Left ventricle myocardium inferior (tissue), 1 donor: ENCODE results near the gene FRRS1. TPM values are rescaled to one million over a fixed set of nuclear protein-coding genes. Genes with fewer than 3 reads are reported as not detected.

Experiments
- DNase-seq: peaks from one replicate; pipeline ENCODE4 v3.0.0-alpha.2; 2020
- H3K27ac ChIP-seq: fragments of 200-600 bp; replicated peaks from 2 replicates; pipeline ENCODE4 v1.8.0; 2021
- H3K27me3 ChIP-seq: fragments of 200-600 bp; 2 replicates; pipeline ENCODE4 v1.8.0; 2021; ENCODE audit warnings: low read depth
- H3K36me3 ChIP-seq: fragments of 200-600 bp; 2 replicates; pipeline ENCODE4 v1.8.0; 2021
- H3K4me1 ChIP-seq: fragments of 200-600 bp; 2 replicates; pipeline ENCODE4 v1.8.0; 2021
- H3K4me3 ChIP-seq: fragments of 200-600 bp; 2 replicates; pipeline ENCODE4 v1.8.0; 2021; ENCODE audit warnings: mild to moderate bottlenecking, moderate library complexity
- H3K9me3 ChIP-seq: fragments of 200-600 bp; replicated peaks from 2 replicates; pipeline ENCODE4 v1.8.0; 2021
- intact Hi-C: fragments of 100-400 bp; cut with micrococcal nuclease; formaldehyde crosslinking; loops from one replicate; pipeline ENCODE4 v1.11.0; 2022
- total RNA-seq: library from RNA; stranded (reverse); fragmentation: NEBNext Ultra II Directional; extraction: Animal tissue kit (Norgen Biotek cat#: 25700); gene quantifications from one replicate; pipeline ENCODE4 v1.2.1, GENCODE V29; 2021
- TF ChIP-seq, protein P1 (sequence below): fragments of 200-600 bp; IDR thresholded peaks from 2 replicates; pipeline ENCODE4 v1.8.0; 2021; ENCODE audit warnings: antibody characterized with exemption, mild to moderate bottlenecking, borderline replicate concordance
- donor health status: DM: no; HTN: yes; CAD: no; lungs with severe emphysema.

FRRS1 gene
- total RNA-seq, 1 donor from 2014 or later = 3.8 TPM

DNA sequence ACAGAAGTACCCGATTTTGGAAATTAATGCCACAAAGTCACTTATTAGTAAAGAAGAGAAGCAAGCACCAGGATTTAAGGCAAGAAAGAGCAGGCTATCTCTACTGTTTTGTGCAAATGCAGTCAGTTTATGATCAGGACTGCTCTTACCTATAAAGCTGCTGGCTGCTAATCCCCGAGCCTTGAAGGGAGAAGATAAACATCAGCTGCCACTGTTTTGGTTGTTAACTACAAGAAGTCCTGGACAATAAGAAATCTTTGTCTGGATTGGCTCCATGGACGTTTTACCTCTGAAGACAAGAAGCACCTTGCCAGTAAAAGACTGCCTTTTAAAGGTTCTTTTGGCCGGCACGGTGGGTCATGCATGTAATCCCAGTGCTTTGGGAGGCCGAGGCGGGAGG is 21.4 kb downstream of the FRRS1 start:
- TF ChIP-seq, protein P1, sequence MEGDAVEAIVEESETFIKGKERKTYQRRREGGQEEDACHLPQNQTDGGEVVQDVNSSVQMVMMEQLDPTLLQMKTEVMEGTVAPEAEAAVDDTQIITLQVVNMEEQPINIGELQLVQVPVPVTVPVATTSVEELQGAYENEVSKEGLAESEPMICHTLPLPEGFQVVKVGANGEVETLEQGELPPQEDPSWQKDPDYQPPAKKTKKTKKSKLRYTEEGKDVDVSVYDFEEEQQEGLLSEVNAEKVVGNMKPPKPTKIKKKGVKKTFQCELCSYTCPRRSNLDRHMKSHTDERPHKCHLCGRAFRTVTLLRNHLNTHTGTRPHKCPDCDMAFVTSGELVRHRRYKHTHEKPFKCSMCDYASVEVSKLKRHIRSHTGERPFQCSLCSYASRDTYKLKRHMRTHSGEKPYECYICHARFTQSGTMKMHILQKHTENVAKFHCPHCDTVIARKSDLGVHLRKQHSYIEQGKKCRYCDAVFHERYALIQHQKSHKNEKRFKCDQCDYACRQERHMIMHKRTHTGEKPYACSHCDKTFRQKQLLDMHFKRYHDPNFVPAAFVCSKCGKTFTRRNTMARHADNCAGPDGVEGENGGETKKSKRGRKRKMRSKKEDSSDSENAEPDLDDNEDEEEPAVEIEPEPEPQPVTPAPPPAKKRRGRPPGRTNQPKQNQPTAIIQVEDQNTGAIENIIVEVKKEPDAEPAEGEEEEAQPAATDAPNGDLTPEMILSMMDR = no peak
- Histone ChIP-seq H3K4me1 (no peaks in the 10 kb centered on the region), H3K4me3 (no peak overlapping the region), H3K27me3 (no peaks in the 10 kb centered on the region), H3K27ac (no peak overlapping the region), H3K9me3 (no peaks in the 10 kb centered on the region), H3K36me3 (peaks cover 8% of the 10 kb centered on the region)
- intact Hi-C loops = no loop called here
- no peak for DNase-seq

DNA sequence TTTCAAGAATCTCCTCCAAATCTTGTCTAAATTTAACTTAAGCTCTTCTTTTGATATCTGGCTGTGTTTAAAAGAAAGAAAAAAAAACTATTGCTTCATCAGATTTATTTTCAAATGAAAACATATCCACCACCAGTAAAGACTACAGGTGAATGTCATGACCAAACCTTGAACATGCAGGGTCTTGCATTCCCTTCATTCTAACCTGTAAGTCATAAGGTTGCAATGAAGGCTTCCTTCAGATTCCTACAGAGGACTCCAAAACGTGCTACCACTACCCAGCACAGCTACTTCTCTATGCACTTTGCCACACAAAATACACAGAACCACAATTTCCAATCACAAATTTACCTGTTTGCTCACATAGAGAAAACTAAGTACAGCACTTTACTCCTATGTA is 26.3 kb downstream of the FRRS1 start:
- intact Hi-C loops = no loop called here
- DNase-seq = no peak
- peaks cover 7% of the 10 kb centered on the region for H3K4me1 ChIP-seq
- TF ChIP-seq, protein P1 = no peak
- H3K27me3 ChIP-seq = no peaks in the 10 kb centered on the region
- no peaks in the 10 kb centered on the region for H3K9me3 ChIP-seq
- no peak overlapping the region for H3K27ac ChIP-seq
- H3K36me3 ChIP-seq = peaks cover 8% of the 10 kb centered on the region
- no peak overlapping the region for H3K4me3 ChIP-seq

DNA sequence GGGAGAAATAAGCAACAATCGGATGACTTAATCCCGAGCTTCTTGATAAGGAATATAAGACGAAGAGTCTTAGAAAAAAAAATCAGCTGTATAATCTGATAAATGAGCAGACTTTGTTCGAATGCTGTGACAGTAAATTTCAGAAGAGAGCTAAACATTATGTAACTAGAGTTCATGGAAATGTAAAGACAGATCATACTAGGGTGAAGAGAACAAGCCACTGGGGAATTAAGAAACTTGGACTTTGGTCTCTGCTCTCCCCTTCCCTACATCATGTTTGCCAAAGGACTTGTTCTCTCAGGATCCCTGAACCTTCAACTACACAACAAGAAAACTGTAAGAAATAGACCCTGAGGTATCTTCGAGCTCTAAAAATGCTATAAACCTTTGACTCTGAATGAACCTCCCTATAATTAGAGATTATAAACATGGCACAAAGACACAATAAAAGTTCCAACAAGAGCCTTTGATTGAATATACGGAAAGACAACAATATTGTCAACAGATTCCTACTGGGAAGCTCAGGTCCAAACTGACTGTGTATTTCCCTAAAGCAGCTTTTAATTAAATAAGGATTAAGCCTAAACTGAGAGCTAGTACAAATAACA is 27.5 kb downstream of the FRRS1 start:
- peaks cover 8% of the 10 kb centered on the region for H3K36me3 ChIP-seq
- H3K4me3 ChIP-seq = no peak overlapping the region
- no peaks in the 10 kb centered on the region for H3K9me3 ChIP-seq
- H3K4me1 ChIP-seq = peaks cover 7% of the 10 kb centered on the region
- H3K27ac ChIP-seq = no peak overlapping the region
- intact Hi-C loops = no loop called here
- no peak for DNase-seq
- TF ChIP-seq, protein P1 = no peak
- no peaks in the 10 kb centered on the region for H3K27me3 ChIP-seq

DNA sequence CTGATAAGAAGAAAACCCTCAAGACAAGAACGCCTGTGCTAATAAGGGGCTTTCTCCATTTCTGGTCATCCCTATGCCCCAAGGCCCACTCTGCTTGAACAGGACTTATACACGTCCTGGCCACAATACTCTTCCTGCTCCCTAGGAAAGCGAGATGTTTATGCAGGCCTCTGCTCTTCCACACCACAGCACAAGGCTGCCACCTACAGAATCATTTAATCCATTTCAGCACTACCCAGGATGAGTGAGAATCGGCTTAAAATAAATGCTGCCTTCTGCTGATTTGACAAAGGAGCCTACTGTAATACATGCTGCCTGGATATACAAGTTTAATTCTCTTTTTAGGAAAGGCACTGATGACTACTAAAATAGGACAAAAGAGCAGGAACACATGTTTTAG is 29.4 kb downstream of the FRRS1 start:
- Histone ChIP-seq H3K4me1 (peaks cover 7% of the 10 kb centered on the region), H3K27me3 (no peaks in the 10 kb centered on the region), H3K4me3 (no peak overlapping the region), H3K36me3 (peaks cover 3% of the 10 kb centered on the region), H3K27ac (peak overlapping the region; percentile 14), H3K9me3 (no peaks in the 10 kb centered on the region)
- intact Hi-C loops = no loop called here
- DNase-seq = no peak
- TF ChIP-seq, protein P1 = peak; percentile 72

DNA sequence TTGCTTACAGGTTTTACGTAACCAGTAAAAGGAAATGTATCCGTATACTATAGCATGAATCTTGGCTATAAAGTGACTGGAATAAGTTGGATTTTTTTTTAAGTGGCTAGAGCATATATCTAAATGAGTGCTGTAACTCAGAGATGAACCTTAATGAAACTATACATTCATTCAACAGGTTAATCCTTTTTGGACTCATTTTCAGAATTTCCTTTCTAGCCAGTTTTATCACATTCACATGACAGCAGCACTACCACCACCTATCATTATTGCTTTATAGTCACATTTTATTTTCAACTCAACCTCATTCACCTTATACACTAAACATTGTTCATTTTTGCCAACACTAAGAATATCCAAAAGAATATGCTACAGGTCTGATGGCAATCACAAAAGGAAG is 30.6 kb downstream of the FRRS1 start:
- intact Hi-C loops = no loop called here
- no peaks in the 10 kb centered on the region for H3K9me3 ChIP-seq
- no peaks in the 10 kb centered on the region for H3K27me3 ChIP-seq
- no peak overlapping the region for H3K4me3 ChIP-seq
- H3K27ac ChIP-seq = no peak overlapping the region
- no peak for DNase-seq
- H3K4me1 ChIP-seq = peaks cover 7% of the 10 kb centered on the region
- no peaks in the 10 kb centered on the region for H3K36me3 ChIP-seq
- TF ChIP-seq, protein P1 = no peak
